SU-DHL-6 (cell line): Measurements from ENCODE around the gene LRP1B.

Source experiments
- EZH2phosphoT487 ChIP-seq: fragments of 200-600 bp; sonication (generic), shearing (Covaris generic); conservative IDR thresholded peaks from 2 replicates; pipeline ENCODE4 v1.6.1; 2018; ENCODE audit warnings: mild to moderate bottlenecking, antibody characterized with exemption, low read length, moderate library complexity, mixed read lengths
- TF ChIP-seq, protein P1 (sequence below): fragments of 200-600 bp; sonication (generic); IDR thresholded peaks from one replicate; pipeline ENCODE4 v1.5.1; 2017; ENCODE audit warnings: antibody characterized with exemption, mild to moderate bottlenecking, low read length, moderate library complexity; ENCODE audit not compliant: insufficient read depth, poor library complexity, severe bottlenecking

DNA sequence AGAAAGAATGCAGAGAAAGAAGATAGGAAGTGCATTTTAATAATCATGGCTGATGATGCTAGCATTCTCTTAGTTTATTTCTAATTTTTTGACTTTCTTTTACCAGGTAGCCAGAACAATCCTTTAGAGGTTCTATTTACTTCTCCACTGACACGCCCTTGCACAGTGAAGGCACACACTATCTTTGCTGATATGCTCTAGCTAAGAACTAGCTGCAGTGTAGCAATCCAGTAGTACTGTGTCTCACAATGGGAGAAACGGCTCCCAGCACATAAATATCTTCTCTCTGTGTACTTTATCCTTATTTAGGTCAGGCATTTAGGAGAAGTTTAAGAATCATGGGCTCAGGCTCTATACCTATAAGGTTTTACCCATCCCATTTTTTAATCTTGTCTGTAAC lies 1005.4 kb downstream of the LRP1B start:
- TF ChIP-seq, protein P1, sequence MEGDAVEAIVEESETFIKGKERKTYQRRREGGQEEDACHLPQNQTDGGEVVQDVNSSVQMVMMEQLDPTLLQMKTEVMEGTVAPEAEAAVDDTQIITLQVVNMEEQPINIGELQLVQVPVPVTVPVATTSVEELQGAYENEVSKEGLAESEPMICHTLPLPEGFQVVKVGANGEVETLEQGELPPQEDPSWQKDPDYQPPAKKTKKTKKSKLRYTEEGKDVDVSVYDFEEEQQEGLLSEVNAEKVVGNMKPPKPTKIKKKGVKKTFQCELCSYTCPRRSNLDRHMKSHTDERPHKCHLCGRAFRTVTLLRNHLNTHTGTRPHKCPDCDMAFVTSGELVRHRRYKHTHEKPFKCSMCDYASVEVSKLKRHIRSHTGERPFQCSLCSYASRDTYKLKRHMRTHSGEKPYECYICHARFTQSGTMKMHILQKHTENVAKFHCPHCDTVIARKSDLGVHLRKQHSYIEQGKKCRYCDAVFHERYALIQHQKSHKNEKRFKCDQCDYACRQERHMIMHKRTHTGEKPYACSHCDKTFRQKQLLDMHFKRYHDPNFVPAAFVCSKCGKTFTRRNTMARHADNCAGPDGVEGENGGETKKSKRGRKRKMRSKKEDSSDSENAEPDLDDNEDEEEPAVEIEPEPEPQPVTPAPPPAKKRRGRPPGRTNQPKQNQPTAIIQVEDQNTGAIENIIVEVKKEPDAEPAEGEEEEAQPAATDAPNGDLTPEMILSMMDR = no peak
- TF ChIP-seq EZH2phosphoT487 = no peak
